Stimulated activated CD4-positive, alpha-beta T cell treated with anti-CD3 and anti-CD28 coated beads, Interleukin-15, amount 100 ng/mL, for 24 hours (primary cell): ENCODE results near the gene TMEM204.
A peak's percentile ranks its signal among the peaks of the same experiment; 100 is the strongest.

Experiments
- DNase-seq: peaks from one replicate; pipeline ENCODE4 v3.0.0-alpha.2; 2020

Gene TMEM204

GRCh38 chr16:1533443-1533951 is at the start of gene TMEM204:
Gene TMEM204, plus strand, starts transcription at chr16:1533666. Its CDS starts 610 bp downstream, at chr16:1534276.
- DNase-seq, result peak; percentile 53

- DNase-seq, result no peak
Measured at GRCh38 chr16:1485847-1486496, 47.5 kb upstream of the TMEM204 start.

- DNase-seq, result no peak
Measured at GRCh38 chr16:1486551-1487390, 46.7 kb upstream of the TMEM204 start.

GRCh38 chr16:1487395-1488053 is 45.9 kb upstream of the TMEM204 start:
- DNase-seq, result no peak

- DNase-seq, result no peak
Measured at GRCh38 chr16:1488054-1488601, 45.3 kb upstream of the TMEM204 start.

GRCh38 chr16:1488619-1489018 is 44.8 kb upstream of the TMEM204 start, which contains the start of gene PTX4:
Gene PTX4, minus strand, starts transcription at chr16:1488944. Its CDS starts 35 bp downstream, at chr16:1488909.
- no peak for DNase-seq

- no peak for DNase-seq
Measured at GRCh38 chr16:1489077-1489476, 44.4 kb upstream of the TMEM204 start.

- DNase-seq, result no peak
Measured at GRCh38 chr16:1491327-1491726, 42.1 kb upstream of the TMEM204 start.

- DNase-seq, result no peak
Measured at GRCh38 chr16:1492082-1492922, 41.2 kb upstream of the TMEM204 start.

GRCh38 chr16:1492923-1493745 is 40.3 kb upstream of the TMEM204 start, which contains the start of gene TELO2:
Gene TELO2, plus strand, starts transcription at chr16:1493360. Its CDS starts 922 bp downstream, at chr16:1494282.
- peak; percentile 90 for DNase-seq

- DNase-seq, result peak; percentile 45
Measured at GRCh38 chr16:1493746-1494094, 39.7 kb upstream of the TMEM204 start.

- DNase-seq, result no peak
Measured at GRCh38 chr16:1494129-1494640, 39.3 kb upstream of the TMEM204 start.

- no peak for DNase-seq
Measured at GRCh38 chr16:1494711-1495110, 38.8 kb upstream of the TMEM204 start.

GRCh38 chr16:1495211-1495888 is 38.1 kb upstream of the TMEM204 start:
- no peak for DNase-seq

GRCh38 chr16:1495889-1496262 is 37.6 kb upstream of the TMEM204 start:
- no peak for DNase-seq

GRCh38 chr16:1496464-1496863 is 37.0 kb upstream of the TMEM204 start:
- DNase-seq, result no peak

- DNase-seq, result no peak
Measured at GRCh38 chr16:1497014-1497598, 36.4 kb upstream of the TMEM204 start.

- no peak for DNase-seq
Measured at GRCh38 chr16:1498899-1499676, 34.4 kb upstream of the TMEM204 start.
